HepG2 (cell line): ENCODE measurements around the gene TAS2R40. TPM values are rescaled to one million over a fixed set of nuclear protein-coding genes. Genes with fewer than 3 reads are reported as not detected.

Experiments used
- CCAR2 ChIP-seq: fragments of 200-400 bp; formaldehyde crosslinking; optimal IDR thresholded peaks from 2 replicates; pipeline ENCODE3; 2018; ENCODE audit warnings: low read depth, mild to moderate bottlenecking, low read length, moderate library complexity
- DBP ChIP-seq: sonication (generic); formaldehyde crosslinking; IDR thresholded peaks from 2 replicates; pipeline ENCODE4 v1.4.0; 2020; ENCODE audit warnings: missing genetic modification reagents; ENCODE audit errors: not compliant biosample characterization
- HES4 ChIP-seq: sonication (generic); formaldehyde crosslinking; IDR thresholded peaks from 2 replicates; pipeline ENCODE4 v1.9.0; 2021; ENCODE audit warnings: mild to moderate bottlenecking, missing genetic modification reagents, borderline replicate concordance
- HMGA1 ChIP-seq: sonication (generic); formaldehyde crosslinking; conservative IDR thresholded peaks from 2 replicates; pipeline ENCODE4 v1.4.0; 2020; ENCODE audit warnings: missing genetic modification reagents
- HNF1A ChIP-seq, 2 experiments: sonication (generic) in 1 of 2; formaldehyde crosslinking in 1 of 2; IDR thresholded peaks; 2 replicates each; pipeline versions ENCODE4 v1.4.0 to v1.6.1; 2016 to 2020; ENCODE audit warnings: borderline replicate concordance in 1 of 2, low read depth in 1 of 2, mild to moderate bottlenecking in 1 of 2, missing genetic modification reagents in 1 of 2
- IRF2 ChIP-seq: IDR thresholded peaks from 2 replicates; pipeline ENCODE4 v1.6.1; 2018; ENCODE audit warnings: missing genetic modification reagents, missing compliant biosample characterization
- JUND ChIP-seq: sonication (generic); formaldehyde crosslinking; IDR thresholded peaks from 2 replicates; pipeline ENCODE4 v1.8.0; 2022; ENCODE audit warnings: mild to moderate bottlenecking, missing genetic modification reagents
- KLF9 ChIP-seq: IDR thresholded peaks from 2 replicates; pipeline ENCODE4 v1.6.1; 2016; ENCODE audit warnings: low read depth
- MIER2 ChIP-seq: IDR thresholded peaks from 2 replicates; pipeline ENCODE4 v1.6.1; 2016; ENCODE audit warnings: missing biosample characterization, missing genetic modification reagents
- PAF1 ChIP-seq: IDR thresholded peaks from 2 replicates; pipeline ENCODE4 v1.6.1; 2016; ENCODE audit warnings: missing genetic modification reagents, missing compliant biosample characterization
- PRDM4 ChIP-seq: sonication (generic); formaldehyde crosslinking; IDR thresholded peaks from 2 replicates; pipeline ENCODE4 v1.9.0; 2021; ENCODE audit warnings: missing genetic modification reagents, borderline replicate concordance
- SIX4 ChIP-seq: sonication (generic); formaldehyde crosslinking; IDR thresholded peaks from 2 replicates; pipeline ENCODE4 v1.4.0; 2020; ENCODE audit warnings: missing genetic modification reagents
- SNAPC2 ChIP-seq: sonication (generic); formaldehyde crosslinking; IDR thresholded peaks from 2 replicates; pipeline ENCODE4 v1.8.1; 2022; ENCODE audit warnings: mild to moderate bottlenecking, missing genetic modification reagents
- SRSF1 ChIP-seq: fragments of 200-400 bp; formaldehyde crosslinking; optimal IDR thresholded peaks from 2 replicates; pipeline ENCODE3; 2017; ENCODE audit warnings: mild to moderate bottlenecking, low read depth, low read length, moderate library complexity
- ZBTB14 ChIP-seq: sonication (generic); formaldehyde crosslinking; IDR thresholded peaks from 2 replicates; pipeline ENCODE4 v1.4.0; 2020; ENCODE audit warnings: missing genetic modification reagents
- ZBTB20 ChIP-seq: sonication (generic); formaldehyde crosslinking; IDR thresholded peaks from 2 replicates; pipeline ENCODE4 v1.8.1; 2023; ENCODE audit warnings: missing genetic modification reagents, low read depth, mild to moderate bottlenecking, borderline replicate concordance
- ZBTB25 ChIP-seq: IDR thresholded peaks from 2 replicates; pipeline ENCODE4 v1.6.1; 2018; ENCODE audit warnings: missing genetic modification reagents
- ZNF775 ChIP-seq: sonication (generic); formaldehyde crosslinking; IDR thresholded peaks from 2 replicates; pipeline ENCODE4 v1.4.0; 2020; ENCODE audit warnings: missing genetic modification reagents, mild to moderate bottlenecking, moderate library complexity, borderline replicate concordance
- polyA plus RNA-seq, 8 experiments: library from polyadenylated mRNA; depleted of rRNA in 3 of 8; stranded (reverse) in 7 of 8; unstranded in 1 of 8; fragments of >200 nt; fragmentation: Illumina TruSeq in 4 of 8; extraction: Trizol in 4 of 8; gene quantifications; 2 replicates each; pipeline versions ENCODE4 v1.2.1 to v1.2.3, GENCODE V29; 2011 to 2016; ENCODE audit warnings: low read depth in 4 of 8, missing spikeins in 1 of 8, mixed read lengths in 1 of 8; ENCODE audit not compliant: insufficient read depth in 1 of 8
- total RNA-seq, 5 experiments: library from RNA; depleted of rRNA; stranded (reverse); fragments of >200 nt; fragmentation: Illumina TruSeq; extraction: Trizol; gene quantifications; 2 replicates each; pipeline ENCODE4 v1.2.3, GENCODE V29; 2016; ENCODE audit warnings: low read depth in 1 of 5

The TAS2R40 gene
- total and polyA plus RNA-seq, 2 of the 13 experiments (the other 11 are each of a cell fraction or from before 2014, with no cell fraction given): not detected

- TF ChIP-seq PRDM4 (no peak), DBP (no peak), SNAPC2 (CRISPR knock-in tag) (no peak), ZBTB14 (CRISPR knock-in tag) (no peak), JUND (CRISPR knock-in tag) (no peak), ZBTB25 (peak; percentile 63; the same call in 1 of the 2 replicates), PAF1 (CRISPR knock-in tag) (no peak), HMGA1 (CRISPR knock-in tag) (no peak), IRF2 (CRISPR knock-in tag) (no peak), HES4 (peak; percentile 59; the same call in 1 of the 2 replicates), ZBTB20 (CRISPR knock-in tag) (peak; percentile 42; the same call in 1 of the 2 replicates), MIER2 (CRISPR knock-in tag) (no peak), HNF1A (IDR thresholded peaks at IDR 0.05; ENCODE audit: low read depth) (no peak; the same call in 1 of the 2 replicates), HNF1A (CRISPR knock-in tag; IDR thresholded peaks at IDR 0.05; ENCODE audit: borderline replicate concordance) (peak; percentile 66; the same call in 1 of the 2 replicates), SRSF1 (peak; percentile 88), SIX4 (no peak), CCAR2 (no peak), ZNF775 (CRISPR knock-in tag) (no peak), KLF9 (CRISPR knock-in tag) (no peak)
These were observed 41.7 kb downstream of the TAS2R40 start, which contains the start of gene GSTK1 (continued) for GRCh38 chr7:143263266-143264195.
